IMR-90 (cell line): ENCODE data around the gene TVP23A. TPM values are rescaled to one million over a fixed set of nuclear protein-coding genes. Genes with fewer than 3 reads are reported as not detected.

Source experiments
- ATAC-seq: fragments of 200-7000 bp; cut with Tn5 transposase; 2 replicates; pipeline ENCODE4 v1.9.1; 2020; ENCODE audit warnings: low read depth, mild to moderate bottlenecking, moderate library complexity
- BruUV-seq: library from RNA; stranded (reverse); fragments of 400-500 nt; replicated peaks from 2 replicates; lab custom pipeline; 2021; lab: Mats Ljungman, UMichigan
- CTCF ChIA-PET: fragments of 300-600 bp; formaldehyde crosslinking; extraction: SDS; loops from one replicate; lab custom pipeline; 2021; ENCODE audit warnings: antibody characterized with exemption; lab: Yijun Ruan, JAX
- POLR2A ChIA-PET: fragments of 300-600 bp; sonication (Branson Sonifier 250); formaldehyde crosslinking; loops from one replicate; lab custom pipeline; 2022; ENCODE audit warnings: antibody characterized with exemption; ENCODE audit not compliant: unreplicated experiment; lab: Charles Lee
- DNase-seq: peaks from one replicate; pipeline ENCODE4 v3.0.0; 2013
- H2AFZ ChIP-seq: replicated peaks from 2 replicates; pipeline ENCODE3; 2013; ENCODE audit warnings: low read length, mild to moderate bottlenecking; ENCODE audit not compliant: poor library complexity
- H2AK5ac ChIP-seq: 2 replicates; pipeline ENCODE4 v1.6.1; 2013; ENCODE audit warnings: low read depth, low read length, inconsistent platforms
- H2AK9ac ChIP-seq: replicated peaks from 2 replicates; pipeline ENCODE3; 2013; ENCODE audit warnings: mild to moderate bottlenecking, low read depth, low read length, moderate library complexity; ENCODE audit not compliant: poor library complexity
- H2BK120ac ChIP-seq: 2 replicates; pipeline ENCODE4 v1.6.1; 2013; ENCODE audit warnings: low read depth, low read length, inconsistent platforms
- H2BK15ac ChIP-seq: 3 replicates; pipeline ENCODE4 v1.6.1; 2013; ENCODE audit warnings: low read depth, low read length, inconsistent platforms
- H2BK20ac ChIP-seq: 2 replicates; pipeline ENCODE4 v1.6.1; 2013; ENCODE audit warnings: low read depth, mild to moderate bottlenecking, inconsistent platforms, low read length, moderate library complexity
- H2BK5ac ChIP-seq: 2 replicates; pipeline ENCODE4 v1.6.1; 2013; ENCODE audit warnings: mild to moderate bottlenecking, low read depth, low read length, inconsistent platforms; ENCODE audit not compliant: poor library complexity, severe bottlenecking
- H3K14ac ChIP-seq: replicated peaks from 2 replicates; pipeline ENCODE4 v1.6.1; 2013; ENCODE audit warnings: low read depth, low read length, inconsistent platforms
- H3K18ac ChIP-seq: 2 replicates; pipeline ENCODE4 v1.6.1; 2013; ENCODE audit warnings: low read depth, low read length, control low read depth
- H3K23ac ChIP-seq: 2 replicates; pipeline ENCODE4 v1.6.1; 2013; ENCODE audit warnings: low read depth, low read length, inconsistent platforms
- H3K27ac ChIP-seq: 2 replicates; pipeline ENCODE4 v1.5.1; 2013; ENCODE audit warnings: mild to moderate bottlenecking, control low read depth, low read length; ENCODE audit not compliant: insufficient read depth
- H3K27me3 ChIP-seq: 2 replicates; pipeline ENCODE4 v1.6.1; 2013; ENCODE audit warnings: low read length; ENCODE audit not compliant: control insufficient read depth, insufficient read depth
- H3K36me3 ChIP-seq: 2 replicates; pipeline ENCODE4 v1.6.1; 2013; ENCODE audit warnings: low read length, mixed read lengths; ENCODE audit not compliant: control insufficient read depth, insufficient read depth
- H3K4ac ChIP-seq: 2 replicates; pipeline ENCODE4 v1.6.1; 2013; ENCODE audit warnings: low read depth, low read length, inconsistent platforms
- H3K4me1 ChIP-seq: 2 replicates; pipeline ENCODE4 v1.6.1; 2013; ENCODE audit warnings: low read length, mixed read lengths; ENCODE audit not compliant: control insufficient read depth, insufficient read depth
- H3K4me2 ChIP-seq: 2 replicates; pipeline ENCODE4 v1.6.1; 2013; ENCODE audit warnings: low read depth, mild to moderate bottlenecking, control low read depth, low read length, moderate library complexity
- H3K4me3 ChIP-seq: 2 replicates; pipeline ENCODE4 v1.5.1; 2013; ENCODE audit warnings: low read depth, mild to moderate bottlenecking, control low read depth, low read length, moderate library complexity; ENCODE audit not compliant: insufficient read depth
- H3K56ac ChIP-seq: 2 replicates; pipeline ENCODE4 v1.6.1; 2013; ENCODE audit warnings: low read length, inconsistent platforms; ENCODE audit not compliant: insufficient read depth; ENCODE audit errors: extremely low read depth
- H3K79me1 ChIP-seq, 2 experiments: 2 replicates each; pipeline ENCODE4 v1.6.1; 2013; ENCODE audit warnings: low read length in 2 of 2, inconsistent platforms in 1 of 2, low read depth in 1 of 2
- H3K9ac ChIP-seq: 2 replicates; pipeline ENCODE4 v1.6.1; 2013; ENCODE audit warnings: low read depth, low read length, control low read depth
- H3K9me1 ChIP-seq: 2 replicates; pipeline ENCODE4 v1.6.1; 2013; ENCODE audit warnings: low read length, inconsistent platforms; ENCODE audit not compliant: insufficient read depth
- H3K9me3 ChIP-seq: 2 replicates; pipeline ENCODE4 v1.6.1; 2013; ENCODE audit warnings: low read length; ENCODE audit not compliant: control insufficient read depth, insufficient read depth
- H4K20me1 ChIP-seq: 2 replicates; pipeline ENCODE4 v1.6.1; 2013; ENCODE audit warnings: low read length, inconsistent platforms; ENCODE audit not compliant: insufficient read depth
- H4K5ac ChIP-seq: 2 replicates; pipeline ENCODE4 v1.6.1; 2013; ENCODE audit warnings: mild to moderate bottlenecking, low read depth, low read length, control low read depth
- H4K8ac ChIP-seq, 2 experiments: 2 replicates each; pipeline ENCODE4 v1.6.1; 2013; ENCODE audit warnings: low read depth in 2 of 2, low read length in 2 of 2, control low read depth in 1 of 2, inconsistent platforms in 1 of 2
- H4K91ac ChIP-seq: 2 replicates; pipeline ENCODE4 v1.6.1; 2013; ENCODE audit warnings: low read depth, low read length, inconsistent platforms; ENCODE audit not compliant: insufficient read depth
- BHLHE40 ChIP-seq: fragments of 150-350 bp; IDR thresholded peaks from 2 replicates; pipeline ENCODE4 v1.6.1; 2016; ENCODE audit warnings: mild to moderate bottlenecking, low read depth, low read length
- CHD1 ChIP-seq: IDR thresholded peaks from 2 replicates; pipeline ENCODE4 v1.6.1; 2012; ENCODE audit warnings: low read depth, low read length, improper control_type of control experiment
- FOS ChIP-seq: fragments of 150-350 bp; IDR thresholded peaks from 2 replicates; pipeline ENCODE4 v1.6.1; 2016; ENCODE audit warnings: low read depth, low read length
- MAFK ChIP-seq: IDR thresholded peaks from 2 replicates; pipeline ENCODE4 v1.6.1; 2012; ENCODE audit warnings: low read depth, low read length, improper control_type of control experiment
- MAZ ChIP-seq: IDR thresholded peaks from 2 replicates; pipeline ENCODE4 v1.6.1; 2012; ENCODE audit warnings: low read depth, mild to moderate bottlenecking, low read length, improper control_type of control experiment, moderate library complexity, borderline replicate concordance
- POLR2A ChIP-seq: IDR thresholded peaks from 2 replicates; pipeline ENCODE4 v1.6.1; 2012; ENCODE audit warnings: mild to moderate bottlenecking, low read depth, low read length
- RAD21 ChIP-seq: IDR thresholded peaks from 2 replicates; pipeline ENCODE4 v1.6.1; 2012; ENCODE audit warnings: low read length, improper control_type of control experiment
- RCOR1 ChIP-seq: IDR thresholded peaks from 2 replicates; pipeline ENCODE4 v1.6.1; 2012; ENCODE audit warnings: mild to moderate bottlenecking, low read length, improper control_type of control experiment; ENCODE audit not compliant: insufficient replicate concordance
- RFX5 ChIP-seq: IDR thresholded peaks from 2 replicates; pipeline ENCODE4 v1.8.0; 2012; ENCODE audit warnings: low read depth, mild to moderate bottlenecking, low read length, moderate library complexity
- USF2 ChIP-seq: fragments of 150-350 bp; IDR thresholded peaks from 2 replicates; pipeline ENCODE4 v1.6.1; 2017; ENCODE audit warnings: mild to moderate bottlenecking, antibody characterized with exemption, low read length, low read depth
- WGBS, 2 experiments: methylation state at CpG; one replicate each; pipeline versions ENCODE4 v1.1.5 to v1.1.7; 2013; ENCODE audit warnings: missing lambda C conversion rate in 2 of 2; ENCODE audit not compliant: insufficient read length in 1 of 2; ENCODE audit errors: extremely low coverage in 2 of 2; 5-methylcytosine and 5-hydroxymethylcytosine counted together
- dilution Hi-C: fragments of 300-500 bp; cut with HindIII; formaldehyde crosslinking; loops from one replicate; pipeline ENCODE4 v1.14.3; 2018; ENCODE audit warnings: low sequenced_read_pairs; ENCODE audit not compliant: unreplicated experiment
- in situ Hi-C: fragments of 300-500 bp; cut with MboI; formaldehyde crosslinking; loops from 3 replicates; pipeline ENCODE4 v1.14.3; 2019; ENCODE audit warnings: low sequenced_read_pairs, inconsistent platforms, mixed read lengths
- intact Hi-C: fragments of 100-400 bp; cut with micrococcal nuclease; formaldehyde crosslinking; loops from 2 replicates; pipeline ENCODE4 v1.10.0; 2022
- polyA plus RNA-seq, 3 experiments: library from polyadenylated mRNA; depleted of rRNA; stranded (reverse); fragments of >200 nt; gene quantifications; 2 replicates each; pipeline ENCODE4 v1.2.3, GENCODE V29; 2012; ENCODE audit warnings: low replicate concordance in 1 of 3
- total RNA-seq: library from RNA; depleted of rRNA; stranded (reverse); fragments of >200 nt; gene quantifications from 2 replicates; pipeline ENCODE4 v1.2.3, GENCODE V29; 2012

The TVP23A gene
- total and polyA plus RNA-seq, 2 of the 4 experiments (the other 2 are of a cell fraction): not detected

- BruUV-seq: no TSS peak
- H2AK5ac ChIP-seq: no peak overlapping the region
- DNase-seq (no peak), ATAC-seq (no peak)
- no peak overlapping the region for H3K14ac ChIP-seq
- no peaks in the 10 kb centered on the region for H3K9me1 ChIP-seq
- no peak overlapping the region for H3K4ac ChIP-seq
- no peak overlapping the region for H2AFZ ChIP-seq
- H2BK5ac ChIP-seq: no peak overlapping the region
- no peak overlapping the region for H4K91ac ChIP-seq
- H2AK9ac ChIP-seq: no peak overlapping the region
- intact Hi-C loops (no loop called here), in situ Hi-C loops (no loop called here), dilution Hi-C loops (no loop called here)
- H3K27ac ChIP-seq: no peak overlapping the region
- ChIA-PET CTCF (no interaction called here), POLR2A (no interaction called here)
- H3K9ac ChIP-seq: no peak overlapping the region
- H3K4me1 ChIP-seq: no peaks in the 10 kb centered on the region
- H3K4me3 ChIP-seq: no peak overlapping the region
- no peak overlapping the region for H2BK15ac ChIP-seq
- H2BK20ac ChIP-seq: no peak overlapping the region
- H2BK120ac ChIP-seq: no peak overlapping the region
- no peak overlapping the region for H3K4me2 ChIP-seq
- H3K36me3 ChIP-seq: no peaks in the 10 kb centered on the region
- no peaks in the 10 kb centered on the region for H3K79me1 ChIP-seq
- H4K20me1 ChIP-seq: no peaks in the 10 kb centered on the region
- H3K18ac ChIP-seq: no peak overlapping the region
- no peak for TF ChIP-seq FOS
- no peak for TF ChIP-seq BHLHE40
- no peak for TF ChIP-seq RFX5
- TF ChIP-seq USF2: no peak
- no peak for TF ChIP-seq CHD1
- TF ChIP-seq RCOR1: no peak
- no peak for TF ChIP-seq MAZ
- TF ChIP-seq POLR2A: no peak
- TF ChIP-seq RAD21: no peak
- no peak for TF ChIP-seq MAFK
- H3K23ac ChIP-seq: no peak overlapping the region
- H3K56ac ChIP-seq: no peak overlapping the region
- H4K8ac ChIP-seq: no peak overlapping the region
- H4K5ac ChIP-seq: no peak overlapping the region
- no peaks in the 10 kb centered on the region for H3K9me3 ChIP-seq
- no CpG with 5 or more reads among the region's 5 CpGs for WGBS, 2 experiments
- H3K27me3 ChIP-seq: peaks cover 3% of the 10 kb centered on the region
Observed at GRCh38 chr16:10787304-10787703, 31.3 kb downstream of the TVP23A start.
